Gastrocnemius medialis (tissue), 4 donors: ENCODE data around the gene EFCAB9.

ENCODE experiments used
- POLR2A ChIP-seq, 2 donors: fragments of 450-650 bp; IDR thresholded peaks; one replicate each; pipeline ENCODE4 v1.6.1; 2017; ENCODE audit warnings: antibody characterized with exemption in 2 of 2, mild to moderate bottlenecking in 2 of 2, moderate library complexity in 2 of 2
- TF ChIP-seq, protein P1 (sequence below), 5 experiments: fragments of 450-650 bp in 3 of 5; fragments of 200-600 bp in 2 of 5; sonication (generic) in 2 of 5; IDR thresholded peaks in 4 of 5; conservative IDR thresholded peaks in 1 of 5; 1 replicate in 4 of 5; 2 replicates in 1 of 5; pipeline ENCODE4 v1.5.1; 2016 to 2019; ENCODE audit warnings: antibody characterized with exemption in 5 of 5, mild to moderate bottlenecking in 3 of 5, moderate library complexity in 3 of 5

DNA sequence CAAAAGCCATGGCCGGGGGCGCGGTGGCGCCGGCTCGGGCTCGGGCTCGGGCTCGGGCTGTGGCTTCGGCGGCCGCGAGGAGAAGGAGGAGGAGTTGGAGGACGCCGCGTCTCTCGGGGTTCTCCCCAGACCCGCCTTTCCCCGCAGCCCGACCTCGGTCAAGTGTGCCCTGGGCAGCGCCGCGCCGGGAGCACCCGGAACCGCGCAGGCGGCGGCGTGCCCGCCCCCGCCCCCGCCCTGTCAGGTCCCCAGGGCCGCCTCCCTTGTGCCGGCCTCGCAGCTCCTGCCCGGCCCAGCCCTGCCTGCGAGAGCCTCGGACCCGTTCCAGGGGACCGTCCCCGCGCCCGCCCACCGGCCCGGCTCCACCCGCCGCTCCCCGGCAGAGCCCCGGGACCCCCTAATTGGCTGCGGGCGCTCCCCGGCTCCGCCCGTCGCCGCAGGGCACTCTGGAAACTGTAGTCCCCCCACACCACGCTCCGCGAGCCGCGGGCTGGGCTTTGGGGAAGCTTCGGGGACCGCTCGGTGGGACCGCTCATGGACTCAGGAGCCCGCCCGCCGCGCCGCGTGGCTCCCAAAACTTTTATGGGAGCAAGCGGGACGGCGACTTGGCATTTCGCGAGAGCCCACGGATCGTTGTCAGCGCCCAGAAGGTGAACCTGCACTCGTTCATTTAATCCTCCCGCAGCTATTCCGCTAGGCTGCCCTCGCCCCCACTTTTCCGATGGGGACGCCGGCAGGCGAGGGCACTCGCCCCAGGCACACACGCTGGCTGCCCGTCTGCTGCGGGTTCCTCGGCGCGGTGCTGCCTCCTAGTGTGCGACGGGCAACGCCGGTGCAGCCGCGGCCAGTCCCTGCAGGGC, 5.7 kb upstream of the EFCAB9 start, which contains the start of gene STK10:
- peak; percentile 68 to 71 for TF ChIP-seq POLR2A (IDR thresholded peaks at IDR 0.05)
- TF ChIP-seq, protein P1, sequence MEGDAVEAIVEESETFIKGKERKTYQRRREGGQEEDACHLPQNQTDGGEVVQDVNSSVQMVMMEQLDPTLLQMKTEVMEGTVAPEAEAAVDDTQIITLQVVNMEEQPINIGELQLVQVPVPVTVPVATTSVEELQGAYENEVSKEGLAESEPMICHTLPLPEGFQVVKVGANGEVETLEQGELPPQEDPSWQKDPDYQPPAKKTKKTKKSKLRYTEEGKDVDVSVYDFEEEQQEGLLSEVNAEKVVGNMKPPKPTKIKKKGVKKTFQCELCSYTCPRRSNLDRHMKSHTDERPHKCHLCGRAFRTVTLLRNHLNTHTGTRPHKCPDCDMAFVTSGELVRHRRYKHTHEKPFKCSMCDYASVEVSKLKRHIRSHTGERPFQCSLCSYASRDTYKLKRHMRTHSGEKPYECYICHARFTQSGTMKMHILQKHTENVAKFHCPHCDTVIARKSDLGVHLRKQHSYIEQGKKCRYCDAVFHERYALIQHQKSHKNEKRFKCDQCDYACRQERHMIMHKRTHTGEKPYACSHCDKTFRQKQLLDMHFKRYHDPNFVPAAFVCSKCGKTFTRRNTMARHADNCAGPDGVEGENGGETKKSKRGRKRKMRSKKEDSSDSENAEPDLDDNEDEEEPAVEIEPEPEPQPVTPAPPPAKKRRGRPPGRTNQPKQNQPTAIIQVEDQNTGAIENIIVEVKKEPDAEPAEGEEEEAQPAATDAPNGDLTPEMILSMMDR (IDR thresholded peaks at IDR 0.05 in 4 of 5, conservative IDR thresholded peaks at IDR 0.05 in 1 of 5): peak; percentile 80 to 94 (median 84)
